Calu3 (cell line): ENCODE data around the gene TENM4. TPM values are rescaled to one million over a fixed set of nuclear protein-coding genes. Genes with fewer than 3 reads are reported as not detected.

ENCODE experiments used
- BruUV-seq: library from RNA; stranded (reverse); fragments of 400-500 nt; replicated peaks from 2 replicates; lab custom pipeline; 2021; lab: Mats Ljungman, UMichigan
- CTCF ChIA-PET: fragments of 300-600 bp; sonication (Branson Sonifier 250); formaldehyde crosslinking; loops from one replicate; lab custom pipeline; 2022; ENCODE audit warnings: antibody characterized with exemption; lab: Charles Lee
- DNase-seq: peaks from one replicate; pipeline ENCODE4 v3.0.0; 2022
- H3K27ac Mint-ChIP-seq: one replicate; pipeline ENCODE4 v1.8.0; 2022; ENCODE audit warnings: mixed read lengths; ENCODE audit not compliant: unreplicated experiment
- H3K27me3 Mint-ChIP-seq: one replicate; pipeline ENCODE4 v1.8.0; 2022; ENCODE audit warnings: mixed read lengths; ENCODE audit not compliant: unreplicated experiment
- H3K36me3 Mint-ChIP-seq: one replicate; pipeline ENCODE4 v1.8.0; 2022; ENCODE audit warnings: mild to moderate bottlenecking, moderate library complexity, mixed read lengths; ENCODE audit not compliant: insufficient read depth, unreplicated experiment
- H3K4me1 Mint-ChIP-seq: one replicate; pipeline ENCODE4 v1.8.0; 2022; ENCODE audit warnings: mild to moderate bottlenecking, low read depth, mixed read lengths; ENCODE audit not compliant: unreplicated experiment
- H3K4me3 Mint-ChIP-seq: one replicate; pipeline ENCODE4 v1.8.0; 2022; ENCODE audit warnings: mild to moderate bottlenecking, low read depth, moderate library complexity, mixed read lengths; ENCODE audit not compliant: unreplicated experiment
- H3K9me3 Mint-ChIP-seq: one replicate; pipeline ENCODE4 v1.8.0; 2022; ENCODE audit warnings: low read depth, mixed read lengths; ENCODE audit not compliant: unreplicated experiment
- intact Hi-C: fragments of 100-400 bp; cut with micrococcal nuclease; formaldehyde crosslinking; loops from one replicate; pipeline ENCODE4 v1.10.0; 2022; ENCODE audit not compliant: unreplicated experiment
- total RNA-seq: library from RNA; stranded (reverse); gene quantifications from 2 replicates; pipeline ENCODE4 v1.2.3, GENCODE V29; 2022
- TF ChIP-seq, protein P1 (sequence below): fragments of 200-600 bp; IDR thresholded peaks from one replicate; pipeline ENCODE4 v1.8.0; 2022; ENCODE audit warnings: antibody characterized with exemption; ENCODE audit not compliant: unreplicated experiment

The TENM4 gene
- total RNA-seq, 1 experiment from 2014 or later, result not detected

DNA sequence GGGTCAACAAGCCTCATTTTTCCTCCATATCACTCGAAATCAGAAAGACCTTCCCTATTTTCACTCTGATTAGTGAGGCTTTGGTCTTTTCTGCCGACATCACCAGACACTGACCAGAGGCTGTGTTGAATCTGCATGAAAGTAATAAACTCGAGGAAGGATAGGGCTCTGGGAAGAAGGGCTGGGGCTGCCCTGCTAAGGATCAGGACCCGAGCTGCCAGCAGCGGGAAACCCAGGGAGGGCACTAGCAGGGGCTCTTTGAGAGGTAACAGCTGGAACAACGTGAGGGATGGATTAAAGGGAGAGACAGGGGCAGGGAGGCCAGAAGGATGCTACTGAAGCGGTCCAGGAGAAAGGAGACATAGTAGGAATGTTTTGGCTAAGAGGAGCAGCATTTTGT, 488.7 kb downstream of the TENM4 start:
- Mint-ChIP-seq H3K4me1 (peaks cover 5% of the 10 kb centered on the region), H3K9me3 (no peaks in the 10 kb centered on the region), H3K36me3 (no peaks in the 10 kb centered on the region), H3K4me3 (no peak overlapping the region), H3K27me3 (no peaks in the 10 kb centered on the region), H3K27ac (no peak overlapping the region)
- TF ChIP-seq, protein P1, sequence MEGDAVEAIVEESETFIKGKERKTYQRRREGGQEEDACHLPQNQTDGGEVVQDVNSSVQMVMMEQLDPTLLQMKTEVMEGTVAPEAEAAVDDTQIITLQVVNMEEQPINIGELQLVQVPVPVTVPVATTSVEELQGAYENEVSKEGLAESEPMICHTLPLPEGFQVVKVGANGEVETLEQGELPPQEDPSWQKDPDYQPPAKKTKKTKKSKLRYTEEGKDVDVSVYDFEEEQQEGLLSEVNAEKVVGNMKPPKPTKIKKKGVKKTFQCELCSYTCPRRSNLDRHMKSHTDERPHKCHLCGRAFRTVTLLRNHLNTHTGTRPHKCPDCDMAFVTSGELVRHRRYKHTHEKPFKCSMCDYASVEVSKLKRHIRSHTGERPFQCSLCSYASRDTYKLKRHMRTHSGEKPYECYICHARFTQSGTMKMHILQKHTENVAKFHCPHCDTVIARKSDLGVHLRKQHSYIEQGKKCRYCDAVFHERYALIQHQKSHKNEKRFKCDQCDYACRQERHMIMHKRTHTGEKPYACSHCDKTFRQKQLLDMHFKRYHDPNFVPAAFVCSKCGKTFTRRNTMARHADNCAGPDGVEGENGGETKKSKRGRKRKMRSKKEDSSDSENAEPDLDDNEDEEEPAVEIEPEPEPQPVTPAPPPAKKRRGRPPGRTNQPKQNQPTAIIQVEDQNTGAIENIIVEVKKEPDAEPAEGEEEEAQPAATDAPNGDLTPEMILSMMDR, result no peak
- CTCF ChIA-PET, result no interaction called here
- no TSS peak for BruUV-seq
- intact Hi-C loops, result no loop called here
- no peak for DNase-seq

DNA sequence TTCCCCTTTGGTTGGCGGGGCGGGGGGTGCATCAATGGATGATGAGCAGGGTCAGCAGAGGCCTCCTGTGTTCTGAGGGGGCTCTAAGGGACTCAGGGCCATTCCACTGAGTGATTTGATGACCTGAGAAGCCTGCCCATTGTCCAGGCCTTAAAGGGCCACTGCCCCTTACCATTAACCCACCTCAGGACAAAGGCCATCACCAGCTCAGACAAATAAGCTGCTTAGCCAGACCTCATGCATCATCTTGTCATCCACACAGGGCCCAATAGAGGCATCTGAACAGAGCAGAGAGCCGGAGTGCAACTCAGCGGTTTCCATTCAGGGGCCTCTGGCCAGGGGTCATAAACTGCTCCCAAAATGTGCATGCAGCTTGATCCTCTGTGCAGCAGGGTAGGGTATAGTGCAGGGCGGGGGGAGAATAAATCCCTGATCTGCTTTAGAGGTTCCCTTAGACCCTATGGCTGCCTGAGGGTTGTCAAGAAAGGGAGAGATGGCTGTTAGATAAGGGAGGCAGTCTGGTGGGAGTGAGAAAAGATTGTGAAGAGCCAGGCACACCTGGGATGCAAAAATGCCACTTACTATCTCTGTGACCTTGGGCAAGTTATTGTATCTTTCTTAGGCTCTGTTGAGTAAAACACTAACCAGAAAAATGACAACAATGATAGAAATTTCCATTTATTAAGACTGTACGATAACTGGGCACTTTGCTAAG, 490.7 kb downstream of the TENM4 start:
- TF ChIP-seq, protein P1, result no peak
- Mint-ChIP-seq H3K36me3 (no peaks in the 10 kb centered on the region), H3K9me3 (no peaks in the 10 kb centered on the region), H3K27ac (no peak overlapping the region), H3K4me1 (peaks cover 22% of the 10 kb centered on the region), H3K4me3 (no peak overlapping the region), H3K27me3 (no peaks in the 10 kb centered on the region)
- no peak for DNase-seq
- intact Hi-C loops, result loop anchor here (5.0 kb wide), 1 partner anchor 43 kb away; no protein-coding TSS in a partner anchor
- CTCF ChIA-PET, result no interaction called here
- BruUV-seq, result no TSS peak

DNA sequence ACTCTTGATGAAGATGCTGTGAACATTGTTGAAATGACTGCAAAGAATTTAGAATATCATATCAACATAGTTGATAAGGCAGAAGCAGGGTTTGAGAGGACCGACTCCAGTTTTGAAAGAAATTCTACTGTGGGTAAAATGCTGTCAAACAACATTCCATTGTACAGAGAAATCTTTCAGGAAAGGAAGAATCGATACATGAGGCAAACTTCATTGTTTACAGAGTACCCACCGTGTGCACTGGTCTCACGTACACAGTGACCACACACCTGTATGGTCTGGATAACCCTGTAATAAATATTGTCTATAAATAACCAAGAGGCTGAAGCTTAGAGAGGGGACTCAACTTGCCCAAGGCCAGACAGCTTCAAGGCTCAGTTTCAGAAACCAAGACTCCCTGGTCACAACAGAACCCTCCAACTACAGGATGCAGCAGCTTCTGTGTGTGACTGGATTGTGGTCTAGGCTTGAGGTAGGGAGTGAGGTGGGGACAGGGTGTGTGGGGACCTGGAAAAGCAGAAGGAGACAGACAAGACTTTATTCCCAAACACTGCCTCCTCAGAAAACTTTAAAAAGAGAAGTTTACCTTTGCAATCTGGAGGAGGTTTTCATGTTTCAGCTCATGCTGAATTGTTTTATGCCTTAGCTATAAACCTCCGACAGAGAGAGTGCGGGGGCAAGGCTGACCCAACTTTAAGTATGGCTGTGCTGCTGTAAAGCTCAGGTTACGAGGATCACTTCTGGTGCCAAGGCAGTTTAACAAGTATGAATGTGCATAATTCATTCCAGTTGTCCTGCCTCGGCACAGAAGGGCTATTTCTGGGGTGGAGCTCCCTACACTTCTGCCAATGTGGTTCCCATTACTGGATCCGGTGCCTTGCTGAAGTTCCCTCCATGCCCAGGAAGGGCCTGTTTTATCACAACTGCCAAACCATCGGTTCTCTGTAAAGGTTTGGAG, 493.6 kb downstream of the TENM4 start:
- TF ChIP-seq, protein P1, result no peak
- no peaks in the 10 kb centered on the region for H3K36me3 Mint-ChIP-seq
- H3K27me3 Mint-ChIP-seq, result no peaks in the 10 kb centered on the region
- no peak overlapping the region for H3K4me3 Mint-ChIP-seq
- BruUV-seq, result no TSS peak
- intact Hi-C loops, result loop anchor here (5.0 kb wide), 1 partner anchor 40 kb away; no protein-coding TSS in a partner anchor
- peaks cover 22% of the 10 kb centered on the region for H3K4me1 Mint-ChIP-seq
- H3K9me3 Mint-ChIP-seq, result no peaks in the 10 kb centered on the region
- peak overlapping the region; percentile 64 for H3K27ac Mint-ChIP-seq
- DNase-seq, result peak; percentile 45
- CTCF ChIA-PET, result interaction anchor here (1.0 to 2.2 kb wide), 4 partner anchors 11 to 302 kb away, joined by 3 to 8 read pairs (median 3); no protein-coding TSS in a partner anchor

DNA sequence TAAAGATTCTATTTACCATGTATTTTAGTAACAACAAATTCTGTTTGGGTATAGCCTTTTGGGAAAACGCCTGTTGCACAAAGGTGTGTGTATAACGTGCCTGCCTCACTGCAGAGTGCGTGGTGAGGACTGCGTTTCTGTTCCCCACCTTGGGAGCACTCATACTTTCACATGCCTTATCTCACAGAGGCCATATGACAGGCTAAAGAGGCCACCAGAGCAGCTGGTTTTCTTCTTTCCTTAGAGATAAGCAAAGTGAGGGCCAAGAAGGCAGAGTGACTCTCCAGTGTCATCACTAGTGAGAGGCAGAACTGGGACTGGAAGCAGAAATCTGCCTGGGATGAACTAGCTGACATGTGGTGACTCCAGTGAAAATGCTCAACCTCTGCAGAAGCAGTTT, 497.0 kb downstream of the TENM4 start:
- Mint-ChIP-seq H3K4me1 (peaks cover 22% of the 10 kb centered on the region), H3K27me3 (no peaks in the 10 kb centered on the region), H3K4me3 (no peak overlapping the region), H3K36me3 (no peaks in the 10 kb centered on the region), H3K27ac (no peak overlapping the region), H3K9me3 (no peaks in the 10 kb centered on the region)
- no peak for DNase-seq
- CTCF ChIA-PET, result interaction anchor here (0.7 to 1.0 kb wide), 2 partner anchors 68 to 298 kb away, joined by 3 read pairs; no protein-coding TSS in a partner anchor
- BruUV-seq, result no TSS peak
- TF ChIP-seq, protein P1, result no peak
- intact Hi-C loops, result no loop called here
